Measurements from ENCODE around the gene UCHL5.
"Not testable (repeated sequence)": the region's sequence is repeated elsewhere in the genome, so short reads cannot be mapped to it uniquely, and the experiment has no call there.

The UCHL5 gene

DNA sequence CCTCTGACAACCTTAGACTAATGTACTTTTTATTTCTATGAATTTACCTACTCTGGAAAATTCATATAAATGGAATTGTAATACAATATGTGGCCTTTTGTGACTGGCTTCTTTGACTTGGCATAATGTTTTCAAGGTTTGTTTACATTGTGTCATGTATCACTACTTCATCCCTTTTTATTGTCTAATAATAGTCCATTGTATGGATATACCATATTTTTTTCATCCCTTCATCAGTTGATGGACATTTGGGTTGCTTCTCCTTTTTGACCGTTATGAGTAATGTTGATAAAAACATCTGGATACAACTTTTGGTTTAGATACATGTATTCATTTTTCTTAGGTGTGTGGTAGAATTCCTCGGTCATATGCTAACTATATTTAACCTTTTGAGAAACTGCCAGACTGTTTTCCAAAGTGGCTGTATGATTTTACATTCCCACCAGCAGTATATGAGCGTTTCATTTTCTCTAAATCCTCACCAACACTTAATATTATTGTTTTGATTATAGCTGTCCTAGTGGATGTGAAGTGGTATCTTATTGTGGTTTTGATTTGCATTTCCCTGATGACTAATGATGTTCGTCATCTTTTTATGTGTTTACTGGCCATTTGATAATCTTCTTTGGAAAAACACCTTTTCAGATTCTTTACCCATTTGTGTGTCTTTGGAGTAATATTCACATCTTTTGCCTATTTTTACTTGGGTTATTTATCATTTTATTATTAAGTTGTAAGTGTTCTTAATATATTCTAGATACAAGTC, 3.7 kb upstream of the UCHL5 start:
- DNase-seq (ENCODE audit: low read depth): no peak

DNA sequence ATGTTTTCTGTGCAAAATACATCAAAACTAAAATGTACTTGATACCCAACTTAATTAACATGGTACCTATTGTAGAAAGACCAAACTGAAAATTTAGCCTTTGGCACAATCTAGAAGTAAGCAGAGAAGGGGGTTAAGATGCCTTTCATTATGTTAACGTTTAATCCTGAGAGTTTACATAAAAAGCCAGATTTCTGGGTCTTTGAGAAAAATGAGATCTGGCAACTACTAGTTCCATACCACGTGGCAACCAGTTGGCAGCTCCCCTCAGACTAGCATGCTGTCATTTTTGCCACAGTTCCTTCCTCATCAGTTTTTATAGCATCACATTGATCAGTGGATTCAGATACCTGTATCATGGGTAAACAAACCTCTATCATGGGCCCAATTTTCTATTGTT, 1.8 kb upstream of the UCHL5 start:
- no peak for DNase-seq (ENCODE audit: low read depth)

DNA sequence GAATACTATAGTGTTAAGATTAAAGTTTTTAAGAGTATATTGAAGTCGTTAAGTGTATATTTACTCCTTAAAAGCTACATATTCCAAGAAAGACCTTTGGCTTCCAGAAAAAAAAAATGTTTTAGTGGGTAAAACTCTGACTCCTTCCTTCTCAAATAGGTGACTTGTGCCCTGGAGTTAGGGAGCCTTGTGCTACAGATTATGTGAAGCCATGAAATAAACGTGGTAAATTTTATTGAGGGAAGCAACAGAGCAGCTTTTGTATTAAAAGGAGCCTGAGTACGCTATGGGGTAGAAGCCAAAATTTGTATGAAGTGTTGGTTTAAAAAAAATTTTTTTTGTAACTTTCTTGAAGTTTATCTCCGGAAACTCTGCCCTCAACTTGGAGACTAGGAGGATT, 1.2 kb upstream of the UCHL5 start:
- no peak for DNase-seq (ENCODE audit: low read depth)

DNA sequence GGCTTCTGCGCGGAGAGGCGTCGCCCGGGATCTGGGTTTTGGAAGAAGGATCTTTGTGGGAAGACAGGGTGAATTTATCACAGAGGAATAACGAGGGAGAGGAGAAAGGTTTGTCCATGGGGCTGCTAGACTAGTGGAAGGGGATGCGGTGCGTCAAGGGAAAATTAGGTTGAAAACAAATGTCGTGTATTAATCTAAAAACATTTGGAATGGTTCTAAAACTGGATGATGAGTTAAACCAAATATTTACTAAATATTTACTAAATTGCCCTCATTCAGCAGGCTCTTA, 899 bp upstream of the UCHL5 start:
- DNase-seq (ENCODE audit: low read depth): no peak

DNA sequence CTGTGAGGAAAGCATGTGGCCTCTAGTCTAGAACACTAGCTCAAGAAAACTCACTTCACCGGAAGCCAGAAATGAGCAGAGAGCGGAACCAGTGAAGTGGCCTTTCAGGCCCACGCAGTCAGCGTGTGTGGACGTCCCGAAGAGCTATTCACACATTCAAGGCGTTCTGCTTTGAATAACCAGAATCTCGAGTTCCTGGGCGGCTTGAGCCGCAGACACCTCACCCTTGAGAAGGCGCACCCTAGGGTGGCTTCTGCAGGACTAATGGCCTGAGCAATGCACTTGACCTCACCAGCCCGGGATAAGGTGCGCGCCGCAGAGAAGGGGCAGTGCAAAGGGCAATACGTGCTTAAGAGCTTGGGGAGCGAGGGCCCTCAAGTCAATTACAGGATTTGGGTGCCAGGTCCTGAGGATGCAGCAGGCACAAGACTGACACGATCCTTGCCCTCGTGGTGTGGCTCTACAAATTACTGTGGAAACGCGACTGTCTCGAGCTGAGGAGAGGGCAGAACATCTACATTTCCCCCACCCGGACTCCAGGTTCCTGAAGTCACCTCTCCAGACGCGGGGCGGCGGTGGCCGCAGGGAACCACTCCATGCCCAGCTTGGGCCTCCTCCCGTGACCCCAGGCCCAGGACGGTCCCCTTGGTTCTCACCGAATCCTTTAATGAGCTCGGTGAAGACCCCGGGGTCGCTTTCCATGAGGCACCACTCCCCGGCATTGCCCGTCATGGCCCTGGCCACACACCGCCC, 455 bp downstream of the UCHL5 start:
- DNase-seq (ENCODE audit: low read depth): peak; percentile 23

GRCh38 chr1:193054169-193054675, 4.9 kb downstream of the UCHL5 start:
- no peak for DNase-seq (ENCODE audit: low read depth)

- DNase-seq (ENCODE audit: low read depth): not testable (repeated sequence)
Observed at GRCh38 chr1:193048913-193049312, 10.2 kb downstream of the UCHL5 start.

- DNase-seq (ENCODE audit: low read depth): no peak
Observed at GRCh38 chr1:193042766-193043691, 16.1 kb downstream of the UCHL5 start.

DNA sequence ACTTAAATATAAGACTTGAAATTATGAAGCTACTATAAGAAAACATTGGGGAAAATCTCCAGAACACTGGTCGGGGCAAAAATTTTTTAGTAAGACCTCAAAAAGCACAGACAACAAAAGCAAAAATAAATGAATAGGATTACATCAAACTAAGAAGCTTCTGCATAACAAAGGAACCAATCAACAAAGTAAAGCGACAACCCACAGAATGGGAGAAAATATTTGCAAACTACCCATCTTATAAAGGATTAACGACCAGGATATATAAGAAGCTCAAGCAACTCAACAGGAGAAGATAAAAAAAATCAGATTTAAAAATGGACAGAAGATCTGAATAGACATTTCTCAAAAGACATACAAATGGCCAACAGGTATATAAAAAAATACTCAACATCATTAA, 19.1 kb downstream of the UCHL5 start:
- DNase-seq (ENCODE audit: low read depth): no peak

GRCh38 chr1:193036337-193037047, 22.7 kb downstream of the UCHL5 start:
- DNase-seq (ENCODE audit: low read depth): no peak

- no peak for DNase-seq (ENCODE audit: low read depth)
Observed at GRCh38 chr1:193033610-193034009, 25.6 kb downstream of the UCHL5 start.

DNA sequence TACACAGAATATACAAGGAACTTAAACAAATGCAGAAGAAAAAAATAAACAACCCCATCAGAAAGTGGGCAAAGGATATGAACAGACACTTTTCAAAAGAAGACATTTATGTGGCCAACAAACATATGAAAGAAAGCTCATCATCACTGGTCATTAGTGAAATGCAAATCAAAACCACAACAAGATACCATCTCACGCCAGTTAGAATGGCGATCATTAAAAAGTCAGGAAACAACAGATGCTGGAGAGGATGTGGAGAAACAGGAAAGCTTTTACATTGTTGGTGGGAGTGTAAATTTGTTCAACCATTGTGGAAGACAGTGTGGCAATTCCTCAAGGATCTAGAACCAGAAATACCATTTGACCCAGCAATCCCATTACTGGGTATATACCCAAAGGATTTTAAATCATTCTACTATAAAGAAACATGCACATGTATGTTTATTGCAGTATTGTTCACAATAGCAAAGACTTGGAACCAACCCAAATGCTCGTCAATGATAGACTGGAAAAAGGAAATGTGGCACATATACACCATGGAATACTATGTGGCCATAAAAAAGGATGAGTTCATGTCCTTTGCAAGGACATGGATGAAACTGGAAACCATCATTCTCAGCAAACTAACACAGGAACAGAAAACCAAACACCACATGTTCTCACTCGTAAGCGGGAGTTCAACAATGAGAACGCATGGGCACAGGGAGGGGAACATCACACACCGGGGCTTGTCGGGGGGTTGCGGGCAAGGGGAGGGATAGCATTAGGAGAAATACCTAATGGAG, 26.3 kb downstream of the UCHL5 start:
- not testable (repeated sequence) for DNase-seq (ENCODE audit: low read depth)

GRCh38 chr1:193031431-193031830, 27.7 kb downstream of the UCHL5 start:
- DNase-seq (ENCODE audit: low read depth): peak; percentile 3

DNA sequence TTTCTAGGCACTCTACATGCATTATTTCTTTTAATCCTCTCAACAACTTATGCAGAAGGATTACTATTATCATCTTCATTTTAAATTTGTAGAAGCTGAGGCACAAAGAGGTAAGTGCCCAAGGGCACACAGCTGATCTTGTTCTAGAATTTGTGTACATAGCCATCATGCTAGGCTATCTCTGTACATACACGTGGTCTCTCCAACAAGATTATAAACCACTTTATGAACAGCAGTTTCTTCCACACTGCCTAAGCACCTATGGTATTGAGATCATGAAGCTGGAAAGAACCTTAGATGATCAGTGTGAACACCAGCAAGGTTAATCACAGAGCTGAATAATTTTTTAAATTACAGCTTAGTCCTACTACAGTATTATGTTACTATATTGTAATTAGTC, 28.9 kb downstream of the UCHL5 start:
- no peak for DNase-seq (ENCODE audit: low read depth)

DNA sequence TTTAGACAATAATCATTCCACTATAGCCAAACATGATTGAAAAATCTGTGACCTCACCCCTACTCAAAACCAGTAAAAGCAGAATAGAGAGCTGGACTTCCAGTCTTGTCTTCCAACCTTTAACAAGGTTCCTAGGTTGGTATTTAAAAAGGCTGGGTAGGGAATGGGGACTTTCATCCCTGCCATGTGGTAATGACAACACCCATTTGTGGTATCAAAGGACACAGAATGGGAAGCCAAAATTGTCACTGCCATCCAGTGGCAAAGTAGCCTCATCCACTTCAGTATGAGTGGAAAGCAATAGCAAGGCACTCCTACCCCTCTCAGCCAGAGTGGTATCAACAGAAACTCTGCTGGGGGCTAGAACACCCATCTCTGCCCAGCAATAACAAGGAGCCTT, 33.9 kb downstream of the UCHL5 start:
- DNase-seq (ENCODE audit: low read depth): no peak

GRCh38 chr1:193019442-193020026, 39.6 kb downstream of the UCHL5 start:
- peak; percentile 56 for DNase-seq (ENCODE audit: low read depth)

DNA sequence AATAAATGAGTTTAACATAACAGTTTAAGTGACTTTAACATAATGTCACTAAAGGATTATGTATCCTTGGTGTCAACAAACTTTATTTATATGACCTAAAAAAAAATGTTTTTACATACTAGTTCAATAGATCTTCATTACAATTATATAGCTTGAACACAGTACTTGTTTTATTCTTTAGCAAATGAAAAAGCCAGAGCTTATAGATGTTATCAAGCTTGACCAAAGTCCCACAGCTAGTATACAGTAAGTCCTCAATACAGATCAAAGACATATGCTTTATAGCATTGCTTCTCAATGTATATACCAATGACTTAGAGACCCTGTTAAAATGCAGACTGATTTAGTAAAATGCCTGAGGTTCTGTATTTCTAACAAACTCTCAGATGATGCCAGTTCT, 42.4 kb downstream of the UCHL5 start:
- DNase-seq (ENCODE audit: low read depth): no peak

GRCh38 chr1:193014400-193014799, 44.8 kb downstream of the UCHL5 start:
- DNase-seq (ENCODE audit: low read depth): no peak

DNA sequence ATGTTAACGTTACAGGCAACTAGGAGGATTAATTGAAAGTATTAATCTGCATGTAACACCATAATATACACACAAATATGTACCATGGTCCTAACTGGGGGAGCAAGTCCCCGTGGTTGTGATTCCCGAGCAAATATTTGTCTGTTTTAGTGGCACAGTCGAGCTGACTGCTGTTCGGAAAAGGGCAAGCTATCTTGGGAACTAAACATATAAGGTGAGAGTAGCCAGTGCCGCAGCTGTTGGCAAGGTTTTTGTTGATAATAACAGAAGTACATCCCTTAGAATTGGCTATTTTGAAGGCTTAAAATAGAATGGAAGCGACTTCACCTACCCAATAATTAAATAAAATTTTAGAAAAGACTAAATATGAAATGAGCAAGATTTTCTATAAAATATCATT, 45.5 kb downstream of the UCHL5 start:
- no peak for DNase-seq (ENCODE audit: low read depth)

DNA sequence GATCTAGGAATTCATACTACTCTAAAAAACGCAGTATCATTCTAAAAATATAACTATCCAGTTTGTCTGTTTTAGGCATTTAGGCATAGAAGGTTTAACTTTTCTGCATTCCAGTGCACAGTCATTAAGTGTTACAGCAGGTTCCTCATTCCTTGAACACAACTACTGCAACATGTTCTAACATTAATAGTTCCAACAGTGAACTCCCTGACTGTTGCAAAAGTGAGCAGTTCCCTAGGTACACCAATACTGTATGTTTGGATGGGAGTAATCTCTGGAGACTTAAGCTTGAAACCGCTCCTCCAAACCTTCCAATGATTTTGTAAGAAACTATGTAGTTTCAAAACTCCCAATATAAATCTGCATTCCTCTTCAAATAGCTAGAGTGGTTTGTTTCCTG, 46.2 kb downstream of the UCHL5 start:
- DNase-seq (ENCODE audit: low read depth): peak; percentile 85

- no peak for DNase-seq (ENCODE audit: low read depth)
Observed at GRCh38 chr1:193011406-193011805, 47.8 kb downstream of the UCHL5 start.

Data from fibroblast of gingiva (primary cell).